Neuron (in vitro differentiated cells): ENCODE data around the gene TUBG2.
A peak's percentile ranks its signal among the peaks of the same experiment; 100 is the strongest.

Experiments used
- H2AFZ ChIP-seq: one replicate; pipeline ENCODE4 v1.6.1; 2013; ENCODE audit warnings: low read depth, mild to moderate bottlenecking, inconsistent platforms, low read length, moderate library complexity
- H3K27me3 ChIP-seq: one replicate; pipeline ENCODE4 v1.6.1; 2013; ENCODE audit warnings: low read length; ENCODE audit not compliant: insufficient read depth
- H3K36me3 ChIP-seq: one replicate; pipeline ENCODE4 v1.6.1; 2013; ENCODE audit warnings: low read length; ENCODE audit not compliant: insufficient read depth
- H3K4me1 ChIP-seq: one replicate; pipeline ENCODE4 v1.6.1; 2013; ENCODE audit warnings: low read length; ENCODE audit not compliant: insufficient read depth
- H3K4me3 ChIP-seq: 2 replicates; pipeline ENCODE4 v1.5.1; 2013; ENCODE audit warnings: mild to moderate bottlenecking, low read length, moderate library complexity
- H3K9me3 ChIP-seq: one replicate; pipeline ENCODE4 v1.6.1; 2013; ENCODE audit warnings: low read length

TUBG2 gene

GRCh38 chr17:42667088-42667951 is 8.2 kb downstream of the TUBG2 start:
- Histone ChIP-seq H3K4me1 (no peaks in the 10 kb centered on the region), H3K36me3 (peaks cover 58% of the 10 kb centered on the region), H3K4me3 (no peak overlapping the region), H3K9me3 (peaks cover 2% of the 10 kb centered on the region), H2AFZ (no peak overlapping the region), H3K27me3 (no peaks in the 10 kb centered on the region)

DNA sequence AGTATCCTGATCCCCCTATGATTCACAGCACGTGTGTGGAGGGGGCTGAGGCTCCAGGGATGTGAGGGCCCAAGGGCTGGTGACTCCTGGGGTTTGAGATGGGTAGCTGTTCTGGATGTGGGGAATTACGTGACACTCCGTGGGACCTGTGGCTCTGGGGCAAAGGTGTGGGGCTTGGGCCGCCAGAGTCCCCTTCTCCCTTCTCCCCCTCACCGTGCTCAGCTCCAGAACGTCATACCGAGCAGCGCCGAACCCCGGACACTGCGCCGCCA is 10.6 kb downstream of the TUBG2 start:
- no peak overlapping the region for H3K4me3 ChIP-seq
- H3K4me1 ChIP-seq = peaks cover 1% of the 10 kb centered on the region
- H3K27me3 ChIP-seq = no peaks in the 10 kb centered on the region
- H3K36me3 ChIP-seq = peaks cover 62% of the 10 kb centered on the region
- H3K9me3 ChIP-seq = peaks cover 2% of the 10 kb centered on the region
- H2AFZ ChIP-seq = no peak overlapping the region

DNA sequence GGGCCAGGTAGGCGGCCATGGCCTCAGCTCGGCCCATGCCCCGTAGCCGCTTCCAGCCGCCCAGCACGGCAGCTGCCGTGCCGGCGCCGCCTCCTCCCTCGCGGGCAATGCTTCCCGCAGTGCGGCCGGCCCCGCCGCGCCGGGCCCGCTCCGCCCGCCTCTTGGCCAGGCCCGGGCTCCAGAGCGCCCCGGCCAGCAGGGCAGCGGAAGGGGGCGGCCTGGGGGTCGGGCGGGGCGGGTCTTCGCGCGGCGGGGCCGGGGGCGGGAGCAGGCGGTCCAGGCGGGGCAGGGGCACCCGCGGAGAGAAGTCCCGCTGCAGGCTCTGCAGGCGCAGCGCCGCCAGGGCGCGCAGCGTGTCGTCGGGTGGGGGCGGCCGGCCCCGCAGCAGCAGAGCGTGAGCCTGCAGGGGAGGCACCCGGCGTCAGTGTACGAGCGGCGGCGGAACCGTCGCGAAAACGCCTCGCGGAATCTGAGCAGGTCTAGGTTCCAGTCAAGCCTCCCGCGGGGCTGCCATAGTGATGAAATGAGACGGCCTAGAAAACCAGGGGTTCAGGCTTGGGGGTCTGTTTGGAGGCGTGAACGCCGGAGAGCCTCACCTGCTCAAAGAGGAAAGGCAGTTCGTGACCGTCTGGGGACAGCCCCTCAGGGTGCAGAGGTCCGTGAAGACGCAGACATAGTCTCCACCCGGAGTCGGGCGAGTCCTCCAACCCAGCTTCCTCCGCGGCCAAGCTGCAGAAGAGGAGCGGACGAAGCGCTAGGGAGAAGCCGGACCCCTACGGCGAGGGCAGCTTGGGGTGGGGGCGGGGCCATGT is 11.1 kb downstream of the TUBG2 start:
- no peaks in the 10 kb centered on the region for H3K27me3 ChIP-seq
- H3K4me1 ChIP-seq = peaks cover 7% of the 10 kb centered on the region
- no peak overlapping the region for H2AFZ ChIP-seq
- H3K4me3 ChIP-seq = no peak overlapping the region
- H3K36me3 ChIP-seq = peaks cover 62% of the 10 kb centered on the region
- H3K9me3 ChIP-seq = peaks cover 2% of the 10 kb centered on the region

DNA sequence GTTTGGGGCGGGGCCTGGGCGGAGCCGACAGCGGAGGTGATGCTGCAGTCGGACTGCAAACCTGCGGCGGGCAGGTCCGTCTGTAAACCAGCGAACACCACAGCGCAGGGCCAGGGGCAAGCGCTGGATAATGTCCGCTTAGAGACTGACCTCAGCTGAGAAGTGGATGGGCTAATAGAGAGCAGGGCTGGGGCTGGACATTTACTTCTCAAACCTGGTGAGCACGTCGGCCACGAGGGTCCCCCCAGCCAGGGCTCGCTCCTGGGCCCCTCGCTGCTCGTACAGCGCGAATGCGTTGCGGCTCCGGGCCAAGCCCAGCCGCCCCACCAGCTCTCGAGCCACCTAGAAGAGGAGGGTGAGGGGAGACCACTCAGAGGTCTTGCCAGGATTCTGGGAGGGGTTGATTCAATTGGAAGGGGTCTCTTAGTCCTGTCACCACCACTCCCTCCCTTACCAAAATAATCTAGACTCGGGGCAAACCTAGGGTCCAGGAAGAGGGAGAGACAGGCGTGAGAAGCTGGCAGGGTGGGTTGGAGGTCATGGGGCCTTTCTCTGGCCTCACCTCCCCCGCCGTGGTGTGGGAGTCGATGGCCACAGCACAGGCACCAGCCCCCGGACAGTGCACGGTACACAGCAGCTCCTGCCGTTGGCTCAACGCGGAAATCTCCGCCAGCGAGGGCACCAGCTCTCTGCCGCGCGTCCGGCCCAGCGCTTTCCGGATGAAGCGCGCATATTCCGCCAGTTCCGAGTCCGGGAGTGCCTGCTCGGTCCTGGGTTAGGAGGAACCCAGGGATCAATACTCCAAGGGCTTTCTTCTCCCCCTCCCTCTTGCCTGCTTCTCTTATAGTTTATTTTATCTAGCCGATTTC is 11.9 kb downstream of the TUBG2 start:
- Histone ChIP-seq H2AFZ (no peak overlapping the region), H3K36me3 (peaks cover 55% of the 10 kb centered on the region), H3K4me1 (peaks cover 14% of the 10 kb centered on the region), H3K9me3 (peaks cover 2% of the 10 kb centered on the region), H3K27me3 (no peaks in the 10 kb centered on the region), H3K4me3 (no peak overlapping the region)

DNA sequence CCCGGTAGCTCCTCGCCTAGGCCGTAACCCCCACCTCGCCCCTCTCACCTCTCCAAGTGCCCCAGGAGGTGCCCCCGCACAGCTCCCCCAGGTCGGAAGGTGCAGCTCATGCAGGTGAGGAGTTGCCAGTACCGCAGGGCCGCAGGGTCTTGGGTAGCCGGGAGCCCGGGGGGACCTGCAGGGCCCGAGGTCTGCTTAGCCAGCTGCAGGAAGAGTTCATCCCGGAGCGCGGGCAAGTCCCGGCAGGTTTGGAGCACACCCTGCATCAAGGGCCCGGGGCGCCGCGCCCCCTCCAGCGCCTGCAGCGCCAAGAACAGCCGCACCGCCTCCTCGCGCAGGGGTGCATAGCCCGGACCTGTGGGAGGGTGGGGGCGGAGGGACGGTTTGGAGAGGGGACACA is 13.0 kb downstream of the TUBG2 start:
- H3K9me3 ChIP-seq = no peaks in the 10 kb centered on the region
- no peak overlapping the region for H2AFZ ChIP-seq
- peaks cover 14% of the 10 kb centered on the region for H3K4me1 ChIP-seq
- peaks cover 46% of the 10 kb centered on the region for H3K36me3 ChIP-seq
- H3K27me3 ChIP-seq = no peaks in the 10 kb centered on the region
- H3K4me3 ChIP-seq = no peak overlapping the region

DNA sequence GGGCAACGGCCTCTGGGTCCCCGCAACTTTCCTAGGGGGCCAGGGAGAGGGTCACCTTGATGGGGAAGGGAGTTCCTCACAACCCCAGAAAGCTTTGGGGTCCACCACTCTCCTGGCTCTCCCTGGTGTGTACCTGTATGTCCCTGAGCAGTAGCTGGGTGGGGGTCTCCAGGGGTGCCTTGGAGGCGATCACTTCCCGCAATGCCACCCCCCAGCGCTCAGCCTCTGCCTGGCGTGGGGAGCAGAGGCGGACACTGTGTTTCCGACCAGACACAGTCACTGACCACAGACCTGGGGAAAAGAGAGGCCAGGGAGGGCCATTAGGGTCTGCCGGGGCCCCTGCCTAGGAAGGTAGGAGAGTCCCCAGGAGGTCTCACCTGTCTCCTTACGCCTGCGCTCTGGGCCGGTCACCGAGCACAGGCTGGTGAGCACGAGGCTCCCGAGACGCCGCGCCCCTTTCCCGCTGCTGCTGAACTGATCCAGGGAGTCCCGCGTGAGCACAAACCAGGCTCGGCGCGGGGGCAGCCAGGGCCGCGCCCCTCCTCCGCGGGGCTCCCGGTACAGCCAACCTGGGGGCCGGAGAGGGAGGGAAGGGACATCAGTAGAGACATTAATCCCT is 14.3 kb downstream of the TUBG2 start:
- Histone ChIP-seq H2AFZ (no peak overlapping the region), H3K9me3 (no peaks in the 10 kb centered on the region), H3K4me3 (no peak overlapping the region), H3K36me3 (peaks cover 34% of the 10 kb centered on the region), H3K27me3 (no peaks in the 10 kb centered on the region), H3K4me1 (peaks cover 20% of the 10 kb centered on the region)

GRCh38 chr17:42673885-42674754 is 15.0 kb downstream of the TUBG2 start:
- Histone ChIP-seq H3K4me1 (peaks cover 20% of the 10 kb centered on the region), H3K4me3 (peak overlapping the region; percentile 2), H3K9me3 (no peaks in the 10 kb centered on the region), H3K27me3 (no peaks in the 10 kb centered on the region), H3K36me3 (peaks cover 31% of the 10 kb centered on the region), H2AFZ (no peak overlapping the region)

- Histone ChIP-seq H3K4me3 (peak overlapping the region; percentile 84), H2AFZ (no peak overlapping the region), H3K9me3 (no peaks in the 10 kb centered on the region), H3K27me3 (no peaks in the 10 kb centered on the region), H3K36me3 (peaks cover 24% of the 10 kb centered on the region), H3K4me1 (peaks cover 25% of the 10 kb centered on the region)
Observed at GRCh38 chr17:42674755-42675347, 15.8 kb downstream of the TUBG2 start.

- H2AFZ ChIP-seq = no peak overlapping the region
- H3K4me3 ChIP-seq = peak overlapping the region; percentile 84
- H3K36me3 ChIP-seq = peaks cover 21% of the 10 kb centered on the region
- H3K4me1 ChIP-seq = peaks cover 31% of the 10 kb centered on the region
- no peaks in the 10 kb centered on the region for H3K27me3 ChIP-seq
- H3K9me3 ChIP-seq = no peaks in the 10 kb centered on the region
Observed at GRCh38 chr17:42675348-42675964, 16.4 kb downstream of the TUBG2 start.

GRCh38 chr17:42675965-42676423 is 16.9 kb downstream of the TUBG2 start:
- no peaks in the 10 kb centered on the region for H3K9me3 ChIP-seq
- H3K4me1 ChIP-seq = peaks cover 33% of the 10 kb centered on the region
- H3K27me3 ChIP-seq = no peaks in the 10 kb centered on the region

GRCh38 chr17:42676424-42677011 is 17.4 kb downstream of the TUBG2 start, which contains the start of gene PLEKHH3:
Gene PLEKHH3 (minus strand): TSS chr17:42676994. CDS start chr17:42676563, 431 bp downstream.
- Histone ChIP-seq H3K36me3 (peaks cover 13% of the 10 kb centered on the region), H3K27me3 (no peaks in the 10 kb centered on the region), H3K9me3 (no peaks in the 10 kb centered on the region), H2AFZ (peak within 1 kb of the TSS; percentile 75), H3K4me1 (peaks cover 33% of the 10 kb centered on the region), H3K4me3 (peak within 1 kb of the TSS; percentile 84)

More at GRCh38 chr17:42675965-42676423, 16.9 kb downstream of the TUBG2 start:
- Histone ChIP-seq H3K36me3 (peaks cover 17% of the 10 kb centered on the region), H2AFZ (peak overlapping the region; percentile 75), H3K4me3 (peak overlapping the region; percentile 84)
